ENCODE data around the gene NMD3.
"Not testable (repeated sequence)": the region's sequence is repeated elsewhere in the genome, so short reads cannot be mapped to it uniquely, and the experiment has no call there.

NMD3 gene

GRCh38 chr3:161220850-161221753 is at the start of gene NMD3:
NMD3 (plus strand) TSS chr3:161221311; CDS start chr3:161222014, 703 bp downstream.
- peak; percentile 87 for DNase-seq (ENCODE audit: low read depth)

DNA sequence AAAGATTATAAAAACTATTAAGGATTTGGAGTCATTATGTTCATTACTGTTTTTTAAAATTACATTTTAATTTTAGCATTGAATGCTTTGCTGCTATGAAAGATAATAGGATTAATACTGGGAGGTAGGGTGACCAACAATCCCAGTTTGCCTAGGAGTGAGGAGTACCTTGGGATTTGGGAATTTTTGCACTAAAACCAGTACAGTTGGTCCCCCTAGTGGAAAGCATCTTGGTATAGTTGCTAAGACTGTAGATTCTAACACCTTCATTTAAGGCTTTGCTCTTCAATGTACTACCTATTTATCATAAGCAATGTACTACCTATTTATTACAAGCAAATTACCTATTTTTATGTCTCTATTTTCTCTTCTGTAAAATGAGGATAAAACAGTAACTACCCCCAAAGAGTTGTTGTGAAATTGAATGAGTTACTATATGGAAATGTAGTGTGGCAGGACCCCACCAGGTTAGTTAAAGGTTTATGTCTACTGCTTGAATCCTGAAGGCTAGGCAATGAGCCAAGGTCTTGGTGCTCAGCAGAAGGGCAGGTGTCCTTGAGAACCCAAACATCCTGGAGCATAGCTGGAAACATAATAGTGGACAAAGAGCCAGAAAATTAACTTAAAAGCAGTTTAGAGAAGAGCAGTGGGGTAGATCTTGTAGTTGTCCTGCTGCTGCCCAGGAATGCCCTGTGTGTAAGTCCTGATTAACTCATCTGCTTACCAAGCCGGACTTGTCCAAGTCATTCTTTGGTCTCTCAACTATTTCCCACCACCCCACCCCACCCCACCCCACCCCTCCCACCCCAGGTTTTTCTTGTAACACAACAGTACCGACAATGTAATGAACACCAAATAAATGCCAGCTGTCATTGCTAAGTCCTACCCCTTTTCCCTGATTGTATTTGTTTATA is 49.2 kb upstream of the NMD3 start:
- peak; percentile 36 for DNase-seq (ENCODE audit: low read depth)

- DNase-seq (ENCODE audit: low read depth): no peak
These were observed 45.6 kb upstream of the NMD3 start for GRCh38 chr3:161175506-161175905.

DNA sequence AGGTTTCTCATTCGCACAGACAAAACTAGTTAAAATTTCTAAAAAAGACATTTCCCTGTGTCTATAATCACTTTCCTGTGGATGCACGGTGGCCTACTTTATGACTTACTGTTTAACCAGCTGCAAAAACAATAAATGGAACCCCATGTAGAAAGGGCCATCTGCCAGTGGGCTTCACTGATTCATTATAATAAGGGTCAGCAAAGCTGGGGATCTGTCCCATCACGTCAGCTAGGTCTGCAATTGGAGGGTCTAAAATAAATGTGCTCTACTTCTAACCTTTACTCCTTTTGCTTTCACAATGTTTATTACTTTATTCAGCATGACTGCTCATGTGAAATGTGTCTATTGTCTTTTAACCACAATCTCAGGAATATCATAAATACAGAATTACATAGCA is 43.1 kb upstream of the NMD3 start:
- DNase-seq (ENCODE audit: low read depth): no peak

DNA sequence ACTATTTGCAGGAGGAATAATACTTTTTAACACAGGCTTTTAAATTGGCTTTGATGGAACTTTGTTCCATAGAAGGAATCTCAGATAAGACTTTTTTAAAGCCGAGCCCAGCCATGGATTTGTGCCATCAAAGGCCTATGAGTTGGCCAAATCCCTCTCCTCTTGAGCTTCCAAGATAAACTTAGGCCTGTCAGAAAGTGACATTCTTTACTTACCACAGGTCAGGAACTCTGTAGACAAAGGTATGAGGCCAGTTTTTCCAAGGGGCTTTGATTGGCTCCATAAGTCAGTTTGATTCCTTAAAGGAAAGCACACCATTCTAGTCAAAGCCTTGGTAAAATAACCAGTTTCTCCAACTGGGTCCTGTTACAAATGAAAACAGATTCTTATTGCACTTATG is 39.7 kb upstream of the NMD3 start:
- DNase-seq (ENCODE audit: low read depth): not testable (repeated sequence)

GRCh38 chr3:161187046-161187445 is 34.1 kb upstream of the NMD3 start:
- no peak for DNase-seq (ENCODE audit: low read depth)

DNA sequence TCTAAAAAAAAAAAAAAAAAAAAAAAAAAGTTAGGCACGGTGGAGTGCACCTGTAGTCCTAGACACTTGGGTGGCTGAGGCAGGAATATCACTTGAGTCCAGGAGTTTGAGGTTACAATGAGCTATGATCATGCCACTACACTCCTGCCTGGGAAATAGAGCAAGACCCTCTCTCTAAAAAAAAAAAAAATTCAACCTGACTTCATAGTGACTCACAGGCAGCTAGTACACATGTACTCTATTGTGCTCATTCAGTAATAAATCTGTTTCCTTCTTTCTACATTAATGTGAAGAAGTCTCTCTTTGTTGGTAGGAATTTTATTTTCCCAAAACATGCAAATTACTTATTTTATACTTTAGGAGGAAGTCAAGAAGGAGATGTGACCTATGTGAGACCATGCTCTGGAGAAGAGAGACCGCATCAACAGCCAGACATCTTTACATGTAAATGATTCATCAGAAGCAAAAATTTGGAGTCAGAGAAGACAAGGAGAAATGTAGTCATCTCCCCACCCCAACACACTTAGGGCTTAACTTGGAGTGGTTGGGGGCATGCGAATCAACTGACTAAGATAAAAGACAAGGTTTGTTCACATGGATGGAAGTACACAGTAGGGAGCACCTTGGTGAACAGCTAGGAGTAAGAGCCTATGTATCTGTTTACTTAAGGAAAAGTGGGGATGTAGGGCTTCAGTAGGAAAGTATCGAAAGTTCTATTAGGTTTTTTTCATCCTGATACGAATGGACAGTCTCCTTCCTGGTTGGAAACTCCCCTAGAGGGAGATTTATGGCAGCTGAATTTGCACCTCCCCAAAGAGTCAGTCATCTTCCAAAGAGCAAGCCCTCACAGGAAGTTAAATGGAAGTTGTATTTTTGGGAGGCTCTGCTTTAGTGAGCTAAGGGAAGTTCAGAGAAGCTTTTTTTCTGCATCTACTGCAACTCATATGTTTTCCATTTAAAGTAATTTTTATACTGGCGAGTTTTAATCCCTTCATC is 23.0 kb upstream of the NMD3 start:
- DNase-seq (ENCODE audit: low read depth): no peak

- DNase-seq (ENCODE audit: low read depth): no peak
These were observed 21.2 kb upstream of the NMD3 start for GRCh38 chr3:161199926-161200325.

DNA sequence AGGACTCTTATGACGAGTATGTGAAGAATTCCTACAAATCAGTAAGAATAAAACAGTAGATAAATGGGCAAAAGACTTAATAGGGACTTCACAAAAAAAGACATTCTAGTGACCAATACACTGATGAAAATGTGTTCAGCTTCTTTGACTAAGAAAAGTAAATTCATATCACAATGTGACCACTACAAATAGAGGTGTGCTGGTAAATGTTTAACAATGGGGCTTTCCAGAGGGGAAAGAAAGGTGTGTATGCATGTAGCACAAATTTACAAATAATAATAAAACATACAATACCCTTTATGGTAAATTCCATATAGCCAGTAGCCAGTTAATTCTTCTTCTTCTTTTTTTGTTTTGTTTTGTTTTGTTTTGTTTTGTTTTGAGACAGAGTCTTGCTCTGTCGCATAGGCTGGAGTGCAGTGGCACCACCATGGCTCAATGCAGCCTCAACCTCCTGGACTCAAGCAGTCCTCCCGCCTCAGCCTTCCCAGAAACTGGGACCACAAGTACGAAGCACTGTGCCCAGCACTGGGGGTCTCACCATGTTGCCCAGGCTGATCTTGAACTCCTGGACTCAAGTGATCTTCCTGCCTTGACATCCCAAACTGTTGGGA is 17.5 kb upstream of the NMD3 start:
- DNase-seq (ENCODE audit: low read depth): no peak

DNA sequence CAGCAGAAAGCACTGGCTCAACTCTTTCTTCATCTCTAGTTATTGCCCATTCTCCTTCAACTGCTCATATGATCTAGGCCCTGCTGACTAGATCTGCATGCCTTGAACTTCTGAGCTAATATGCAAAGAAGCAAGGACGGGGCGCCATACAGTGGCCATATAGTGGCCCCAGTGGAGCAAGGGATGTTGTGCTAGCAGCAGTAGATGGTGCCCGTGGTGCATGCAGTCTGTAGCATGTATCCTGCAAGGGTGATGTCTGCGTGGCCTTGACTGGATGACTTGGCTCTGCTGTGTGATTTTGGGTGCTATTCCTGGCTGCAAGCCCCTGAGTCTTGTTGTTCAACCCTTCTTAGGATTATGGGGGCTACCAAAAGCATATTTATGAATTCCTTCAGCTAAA is 12.2 kb upstream of the NMD3 start:
- no peak for DNase-seq (ENCODE audit: low read depth)

GRCh38 chr3:161212171-161212771 is 8.8 kb upstream of the NMD3 start:
- no peak for DNase-seq (ENCODE audit: low read depth)

- DNase-seq (ENCODE audit: low read depth): no peak
These were observed 8.2 kb upstream of the NMD3 start for GRCh38 chr3:161212906-161213305.

- DNase-seq (ENCODE audit: low read depth): no peak
These were observed 7.5 kb upstream of the NMD3 start for GRCh38 chr3:161213644-161214043.

GRCh38 chr3:161215185-161215584 is 5.9 kb upstream of the NMD3 start:
- DNase-seq (ENCODE audit: low read depth): no peak

GRCh38 chr3:161217496-161217895 is 3.6 kb upstream of the NMD3 start:
- no peak for DNase-seq (ENCODE audit: low read depth)

DNA sequence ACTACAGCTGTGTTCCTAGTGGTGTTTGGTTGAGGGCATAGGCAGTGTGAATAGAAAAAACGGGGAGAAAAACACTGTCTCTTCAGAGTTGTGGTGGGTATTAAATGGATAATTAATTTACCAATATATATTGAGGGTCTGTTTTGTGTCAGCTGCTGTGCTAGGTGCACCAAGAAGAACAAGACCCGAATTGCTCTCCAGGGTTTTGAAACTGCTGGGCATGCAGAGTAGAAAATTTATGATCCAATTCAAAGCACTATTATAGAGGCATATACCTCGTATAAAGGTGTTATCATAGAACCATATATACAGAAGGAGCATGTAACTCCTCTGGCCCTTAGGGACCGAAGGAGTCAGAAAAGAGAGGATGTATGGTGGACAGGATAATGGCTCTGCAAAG is 1.6 kb upstream of the NMD3 start:
- DNase-seq (ENCODE audit: low read depth): no peak

DNA sequence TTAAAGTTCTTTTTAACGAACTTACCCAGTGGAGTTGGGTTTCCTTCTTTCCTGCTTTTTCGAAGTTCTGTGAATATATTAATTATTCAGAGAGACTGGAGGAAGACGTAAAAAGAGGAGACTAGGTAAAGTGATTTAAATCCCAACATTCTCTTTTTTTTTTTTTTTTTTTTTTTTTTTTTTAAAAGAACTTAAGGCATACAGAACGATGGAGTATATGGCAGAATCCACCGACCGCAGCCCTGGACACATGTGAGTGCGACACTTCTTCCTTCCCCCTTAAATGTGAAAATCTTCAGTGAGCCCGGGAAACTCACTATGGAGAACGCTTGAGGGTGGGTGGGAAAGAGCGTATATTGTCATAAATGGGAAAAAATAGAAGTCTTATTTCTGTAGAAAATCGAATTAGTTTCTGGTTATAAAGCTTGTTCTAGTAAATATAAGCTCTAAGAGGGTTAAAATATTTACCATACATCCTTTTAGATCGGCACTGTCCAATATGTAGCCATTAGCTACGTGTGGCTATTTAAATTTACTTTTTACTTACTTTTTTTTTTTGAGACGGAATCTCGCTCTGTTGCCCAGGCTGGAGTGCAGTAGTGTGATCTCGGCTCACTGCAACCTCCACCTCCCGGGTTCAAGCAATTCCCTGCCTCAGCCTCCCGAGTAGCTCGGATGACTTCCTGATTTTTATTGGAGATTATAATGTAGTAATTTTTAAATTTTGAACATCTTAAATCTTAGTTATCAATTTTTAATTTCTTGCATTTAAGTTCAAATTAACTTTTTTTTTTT is 892 bp downstream of the NMD3 start:
- DNase-seq (ENCODE audit: low read depth): peak; percentile 28

DNA sequence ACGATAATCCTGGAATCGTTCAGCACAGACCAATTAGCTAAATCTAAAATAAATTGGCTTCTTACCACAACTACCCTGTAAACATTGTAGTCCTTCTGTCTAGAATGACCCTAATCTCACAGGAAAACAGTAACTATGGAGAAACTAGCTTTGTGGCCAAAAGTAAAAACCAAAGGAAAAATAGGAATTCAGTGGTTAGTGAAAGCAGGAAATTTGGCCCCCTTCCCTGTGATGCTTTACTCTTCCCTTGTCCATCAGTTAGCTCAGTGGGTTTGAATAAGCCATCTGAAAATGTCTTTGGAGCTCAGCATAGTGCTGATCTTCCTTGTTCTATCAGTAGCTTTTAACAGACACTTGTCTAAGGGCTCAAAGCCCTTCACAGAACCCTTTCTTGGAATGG is 1.6 kb downstream of the NMD3 start:
- DNase-seq (ENCODE audit: low read depth): peak; percentile 24

- DNase-seq (ENCODE audit: low read depth): no peak
These were observed 3.7 kb downstream of the NMD3 start for GRCh38 chr3:161224786-161225185.

GRCh38 chr3:161230621-161231171 is 9.6 kb downstream of the NMD3 start:
- no peak for DNase-seq (ENCODE audit: low read depth)

Data from amniotic epithelial cell (primary cell).